Endothelial cell of umbilical vein (primary cell): ENCODE measurements around the gene TTYH2. TPM values are rescaled to one million over a fixed set of nuclear protein-coding genes. Genes with fewer than 3 reads are reported as not detected.

Source experiments
- BruUV-seq: library from RNA; stranded (reverse); fragments of 400-500 nt; replicated peaks from 2 replicates; lab custom pipeline; 2021; lab: Mats Ljungman, UMichigan
- CTCF ChIA-PET: fragments of 300-600, 350-600 bp; sonication (Branson Sonifier 250); formaldehyde crosslinking; loops from one replicate; lab custom pipeline; 2021; ENCODE audit warnings: antibody characterized with exemption, inconsistent platforms; lab: Charles Lee
- POLR2A ChIA-PET: fragments of 300-600, 350-600 bp; sonication (Branson Sonifier 250); formaldehyde crosslinking; loops from one replicate; lab custom pipeline; 2021; ENCODE audit warnings: antibody characterized with exemption, inconsistent platforms; lab: Charles Lee
- DNase-seq: peaks from one replicate; pipeline ENCODE4 v3.0.0-alpha.2; 2011; ENCODE audit warnings: low read depth, low spot score
- FAIRE-seq: peaks from 2 replicates; lab custom pipeline; 2011; peaks lifted over from hg19 to GRCh38; lab: Jason Lieb, UNC
- H2AFZ ChIP-seq: 2 replicates; pipeline ENCODE4 v1.6.0; 2012; ENCODE audit warnings: low read depth, low read length, control low read depth, inconsistent platforms
- H3K27ac ChIP-seq: 2 replicates; pipeline ENCODE4 v1.5.1; 2011; ENCODE audit warnings: low read depth, mild to moderate bottlenecking, control low read depth, low read length, moderate library complexity; ENCODE audit not compliant: insufficient read depth
- H3K27me3 ChIP-seq, 2 experiments: 2 replicates each; pipeline versions ENCODE4 v1.6.0 to v1.6.1; 2011; ENCODE audit warnings: low read length in 2 of 2, mixed read lengths in 1 of 2; ENCODE audit not compliant: control insufficient read depth in 2 of 2, insufficient read depth in 2 of 2
- H3K36me3 ChIP-seq, 2 experiments: 2 replicates in 1 of 2; 3 replicates in 1 of 2; pipeline ENCODE4 v1.5.1; 2011; ENCODE audit warnings: low read length in 2 of 2, mild to moderate bottlenecking in 1 of 2, moderate library complexity in 1 of 2; ENCODE audit not compliant: control insufficient read depth in 2 of 2, insufficient read depth in 2 of 2; ENCODE audit errors: extremely low read depth in 1 of 2
- H3K4me1 ChIP-seq: 3 replicates; pipeline ENCODE4 v1.5.1; 2011; ENCODE audit warnings: mild to moderate bottlenecking, low read length; ENCODE audit not compliant: control insufficient read depth, insufficient read depth; ENCODE audit errors: extremely low read depth
- H3K4me2 ChIP-seq: 2 replicates; pipeline ENCODE4 v1.6.1; 2011; ENCODE audit warnings: low read length, control low read depth, mixed read lengths; ENCODE audit not compliant: insufficient read depth
- H3K4me3 ChIP-seq, 3 experiments: fragments of 200-600 bp in 1 of 3; sonication (generic), shearing (Covaris generic) in 1 of 3; replicated peaks in 1 of 3; 2 replicates each; pipeline ENCODE4 v1.5.1; 2011 to 2016; ENCODE audit warnings: control low read depth in 3 of 3, low read length in 3 of 3, mild to moderate bottlenecking in 2 of 3, inconsistent platforms in 1 of 3, low read depth in 1 of 3, moderate library complexity in 1 of 3; ENCODE audit not compliant: insufficient read depth in 1 of 3
- H3K79me2 ChIP-seq: 2 replicates; pipeline ENCODE4 v1.6.0; 2012; ENCODE audit warnings: low read length, inconsistent platforms; ENCODE audit not compliant: control insufficient read depth, insufficient read depth
- H3K9ac ChIP-seq: replicated peaks from 2 replicates; pipeline ENCODE3; 2011; ENCODE audit warnings: low read length, control low read depth; ENCODE audit not compliant: insufficient read depth; ENCODE audit errors: extremely low read depth
- H3K9me1 ChIP-seq: replicated peaks from 3 replicates; pipeline ENCODE4 v1.6.0; 2011; ENCODE audit warnings: mild to moderate bottlenecking, low read length; ENCODE audit not compliant: control insufficient read depth, insufficient read depth; ENCODE audit errors: extremely low read depth
- H3K9me3 ChIP-seq: replicated peaks from 2 replicates; pipeline ENCODE4 v1.5.1; 2012; ENCODE audit warnings: low read length, inconsistent platforms; ENCODE audit not compliant: control insufficient read depth, insufficient read depth
- H4K20me1 ChIP-seq: replicated peaks from 2 replicates; pipeline ENCODE3; 2011; ENCODE audit warnings: mild to moderate bottlenecking, low read length; ENCODE audit not compliant: control insufficient read depth, insufficient read depth; ENCODE audit errors: extremely low read depth
- EZH2 ChIP-seq: IDR thresholded peaks from 2 replicates; pipeline ENCODE4 v1.6.1; 2012; ENCODE audit warnings: borderline replicate concordance, low read depth, mild to moderate bottlenecking, moderate library complexity, low read length, inconsistent platforms; ENCODE audit not compliant: severe bottlenecking
- FOS ChIP-seq: IDR thresholded peaks from 2 replicates; pipeline ENCODE4 v1.6.1; 2011; ENCODE audit warnings: mild to moderate bottlenecking, low read length, moderate library complexity, borderline replicate concordance; ENCODE audit not compliant: insufficient read depth
- GATA2 ChIP-seq: IDR thresholded peaks from 2 replicates; pipeline ENCODE4 v1.7.0; 2011; ENCODE audit warnings: low read depth, mild to moderate bottlenecking, moderate library complexity, mixed read lengths, low read length; ENCODE audit not compliant: insufficient read length, insufficient read depth
- JUN ChIP-seq: IDR thresholded peaks from 2 replicates; pipeline ENCODE4 v1.6.1; 2011; ENCODE audit warnings: borderline replicate concordance, low read depth; ENCODE audit not compliant: insufficient read length, insufficient read depth
- MYC ChIP-seq: IDR thresholded peaks from one replicate; pipeline ENCODE4 v1.6.1; 2011; ENCODE audit warnings: mild to moderate bottlenecking, low read depth, low read length
- POLR2A ChIP-seq: IDR thresholded peaks from 2 replicates; pipeline ENCODE4 v1.6.1; 2012; ENCODE audit warnings: low read depth, mild to moderate bottlenecking, control low read depth, low read length
- POLR2AphosphoS5 ChIP-seq: IDR thresholded peaks from 2 replicates; pipeline ENCODE4 v1.6.1; 2012; ENCODE audit warnings: low read depth, mild to moderate bottlenecking, control low read depth, low read length, moderate library complexity; ENCODE audit not compliant: insufficient read depth
- dilution Hi-C: fragments of 300-500 bp; cut with MboI; formaldehyde crosslinking; loops from one replicate; pipeline ENCODE4 v1.15.0; 2019; ENCODE audit warnings: low sequenced_read_pairs; ENCODE audit not compliant: extremely low pct_ligation_motif_present
- intact Hi-C: fragments of 100-400 bp; cut with micrococcal nuclease; formaldehyde crosslinking; loops from one replicate; pipeline ENCODE4 v1.10.0; 2022
- polyA plus RNA-seq, 4 experiments: library from polyadenylated mRNA; depleted of rRNA in 3 of 4; stranded (reverse) in 3 of 4; unstranded in 1 of 4; fragments of >200 nt; gene quantifications; 2 replicates each; pipeline versions ENCODE4 v1.2.1 to v1.2.3, GENCODE V29; 2011 to 2012; ENCODE audit warnings: missing spikeins in 1 of 4
- total RNA-seq: library from RNA; stranded (reverse); gene quantifications from 2 replicates; pipeline ENCODE4 v1.2.3, GENCODE V29; 2021
- TF ChIP-seq, protein P1 (sequence below), 2 donors: IDR thresholded peaks; 1 replicate in 1 of 2; 2 replicates in 1 of 2; pipeline ENCODE4 v1.5.1; 2011; ENCODE audit warnings: low read length in 2 of 2, mild to moderate bottlenecking in 2 of 2, moderate library complexity in 2 of 2, control low read depth in 1 of 2, inconsistent platforms in 1 of 2, low read depth in 1 of 2; ENCODE audit not compliant: insufficient read depth in 1 of 2; ENCODE audit errors: extremely low read depth in 1 of 2
- TF ChIP-seq, protein P2 (sequence below): IDR thresholded peaks from 2 replicates; pipeline ENCODE4 v1.6.1; 2011; ENCODE audit not compliant: insufficient read depth, insufficient read length

Gene TTYH2
- total and polyA plus RNA-seq, 2 donors (not counting 3 experiments of a cell fraction or from before 2014, with no cell fraction given) = 0.75 to 2.0 TPM

DNA sequence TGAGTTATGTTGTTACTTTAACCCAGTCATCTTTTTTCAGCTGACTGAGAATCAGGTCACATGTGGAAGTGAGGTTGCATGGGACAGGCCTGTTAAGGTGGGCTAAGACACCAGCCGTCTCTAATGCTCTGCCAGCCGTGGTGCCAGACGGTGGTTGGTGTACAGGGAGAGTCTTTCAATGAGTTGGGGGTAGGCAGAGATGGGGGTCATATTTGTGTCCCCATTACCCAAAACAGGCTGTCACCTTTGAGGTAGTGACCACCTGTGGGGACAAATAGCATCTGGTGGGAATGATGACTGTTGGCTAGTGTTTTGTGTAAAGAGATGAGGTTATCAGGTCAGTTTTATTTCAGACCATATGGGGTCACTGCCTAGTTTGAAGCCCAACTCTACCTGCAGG lies 8.1 kb upstream of the TTYH2 start:
- peaks cover 21 to 25% of the 10 kb centered on the region in 2 experiments for H3K36me3 ChIP-seq
- dilution Hi-C loops (no loop called here), intact Hi-C loops (loop anchor here (10.0 kb wide), 1 partner anchor 970 kb away; a partner anchor contains a TSS)
- TF ChIP-seq MYC (no peak), EZH2 (no peak), POLR2AphosphoS5 (peak; percentile 16)
- H3K9me1 ChIP-seq = no peaks in the 10 kb centered on the region
- peaks cover 24% of the 10 kb centered on the region for H3K4me1 ChIP-seq
- H4K20me1 ChIP-seq = no peaks in the 10 kb centered on the region
- peaks cover 8 to 14% of the 10 kb centered on the region in 2 experiments for H3K27me3 ChIP-seq
- peak overlapping the region in 1 of 3 experiments; percentile 78 for H3K4me3 ChIP-seq
- H3K4me2 ChIP-seq = peak overlapping the region; percentile 79
- H3K27ac ChIP-seq = no peak overlapping the region
- peak overlapping the region; percentile 90 for H3K9ac ChIP-seq
- FAIRE-seq = no peak
- H2AFZ ChIP-seq = no peak overlapping the region
- BruUV-seq = no TSS peak
- peaks cover 48% of the 10 kb centered on the region for H3K79me2 ChIP-seq
- POLR2A ChIA-PET = interaction anchor here (0.9 to 1.6 kb wide), 2 partner anchors 8 to 571 kb away, joined by 3 to 6 read pairs; partner anchors contain the start of gene TTYH2
- DNase-seq = no peak
- H3K9me3 ChIP-seq = no peaks in the 10 kb centered on the region
- CTCF ChIA-PET = no interaction called here

DNA sequence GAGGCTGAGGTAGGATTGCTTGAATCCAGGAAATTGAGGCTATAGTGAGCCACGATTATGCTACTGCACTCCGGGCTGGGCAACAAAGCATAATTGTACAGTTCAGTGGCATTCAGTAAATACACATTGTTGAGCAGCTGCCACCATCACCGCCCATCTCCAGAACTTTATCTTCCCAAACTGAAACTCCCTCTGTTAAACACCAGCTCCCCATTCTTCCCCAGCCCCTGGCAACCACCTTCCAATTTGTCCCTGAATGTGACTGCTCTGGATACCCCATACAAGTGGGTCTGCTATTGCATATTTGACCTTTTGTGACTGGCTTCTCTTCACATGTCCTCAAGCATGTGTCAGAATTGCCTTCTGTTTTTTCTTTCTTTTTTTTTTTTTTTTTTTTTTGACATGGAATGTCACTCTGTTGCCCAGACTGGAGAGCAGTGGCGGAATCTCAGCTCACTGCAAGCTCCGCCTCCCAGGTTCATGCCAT lies 7.0 kb upstream of the TTYH2 start:
- peak; percentile 69 for FAIRE-seq
- peaks cover 24% of the 10 kb centered on the region for H3K4me1 ChIP-seq
- H2AFZ ChIP-seq = no peak overlapping the region
- no peaks in the 10 kb centered on the region for H3K9me1 ChIP-seq
- peak overlapping the region; percentile 5 for H3K4me2 ChIP-seq
- H3K9ac ChIP-seq = no peak overlapping the region
- H3K27ac ChIP-seq = no peak overlapping the region
- peaks cover 21 to 28% of the 10 kb centered on the region in 2 experiments for H3K36me3 ChIP-seq
- ChIA-PET POLR2A (interaction anchor here (0.7 to 0.9 kb wide), 2 partner anchors 408 to 570 kb away, joined by 3 read pairs; a partner anchor contains a TSS), CTCF (interaction anchor here (1.0 kb wide), 1 partner anchor 156 kb away, joined by 3 read pairs; no protein-coding TSS in a partner anchor)
- peaks cover 48% of the 10 kb centered on the region for H3K79me2 ChIP-seq
- peaks cover 6 to 9% of the 10 kb centered on the region in 2 experiments for H3K27me3 ChIP-seq
- DNase-seq = no peak
- H3K9me3 ChIP-seq = no peaks in the 10 kb centered on the region
- intact Hi-C loops (loop anchor here (10.0 kb wide), 1 partner anchor 972 kb away; a partner anchor contains a TSS), dilution Hi-C loops (no loop called here)
- H4K20me1 ChIP-seq = no peaks in the 10 kb centered on the region
- TF ChIP-seq, protein P1, sequence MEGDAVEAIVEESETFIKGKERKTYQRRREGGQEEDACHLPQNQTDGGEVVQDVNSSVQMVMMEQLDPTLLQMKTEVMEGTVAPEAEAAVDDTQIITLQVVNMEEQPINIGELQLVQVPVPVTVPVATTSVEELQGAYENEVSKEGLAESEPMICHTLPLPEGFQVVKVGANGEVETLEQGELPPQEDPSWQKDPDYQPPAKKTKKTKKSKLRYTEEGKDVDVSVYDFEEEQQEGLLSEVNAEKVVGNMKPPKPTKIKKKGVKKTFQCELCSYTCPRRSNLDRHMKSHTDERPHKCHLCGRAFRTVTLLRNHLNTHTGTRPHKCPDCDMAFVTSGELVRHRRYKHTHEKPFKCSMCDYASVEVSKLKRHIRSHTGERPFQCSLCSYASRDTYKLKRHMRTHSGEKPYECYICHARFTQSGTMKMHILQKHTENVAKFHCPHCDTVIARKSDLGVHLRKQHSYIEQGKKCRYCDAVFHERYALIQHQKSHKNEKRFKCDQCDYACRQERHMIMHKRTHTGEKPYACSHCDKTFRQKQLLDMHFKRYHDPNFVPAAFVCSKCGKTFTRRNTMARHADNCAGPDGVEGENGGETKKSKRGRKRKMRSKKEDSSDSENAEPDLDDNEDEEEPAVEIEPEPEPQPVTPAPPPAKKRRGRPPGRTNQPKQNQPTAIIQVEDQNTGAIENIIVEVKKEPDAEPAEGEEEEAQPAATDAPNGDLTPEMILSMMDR (IDR thresholded peaks at IDR 0.05; ENCODE audit: extremely low read depth in 1 of 2, insufficient read depth in 1 of 2, low read depth in 1 of 2, low read length in 2 of 2) = no peak
- TF ChIP-seq POLR2AphosphoS5 = no peak
- TF ChIP-seq, protein P2, sequence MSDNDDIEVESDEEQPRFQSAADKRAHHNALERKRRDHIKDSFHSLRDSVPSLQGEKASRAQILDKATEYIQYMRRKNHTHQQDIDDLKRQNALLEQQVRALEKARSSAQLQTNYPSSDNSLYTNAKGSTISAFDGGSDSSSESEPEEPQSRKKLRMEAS = no peak
- no peak for TF ChIP-seq FOS
- TF ChIP-seq JUN = no peak
- TF ChIP-seq POLR2A = no peak
- TF ChIP-seq GATA2 = no peak
- TF ChIP-seq EZH2 = no peak
- TF ChIP-seq MYC = no peak
- BruUV-seq = no TSS peak
- no peak overlapping the region for H3K4me3 ChIP-seq
